ENCODE data around the gene PAPPA.

The PAPPA gene

GRCh38 chr9:116430849-116431248 is 277.3 kb downstream of the PAPPA start:
- DNase-seq = no peak

- no peak for DNase-seq
Measured at GRCh38 chr9:116432051-116432450, 278.5 kb downstream of the PAPPA start.

- no peak for DNase-seq
Measured at GRCh38 chr9:116434314-116434713, 280.7 kb downstream of the PAPPA start.

GRCh38 chr9:116435706-116436105 is 282.1 kb downstream of the PAPPA start:
- no peak for DNase-seq

GRCh38 chr9:116436121-116436520 is 282.5 kb downstream of the PAPPA start:
- DNase-seq = no peak

GRCh38 chr9:116437411-116438370 is 284.1 kb downstream of the PAPPA start:
- no peak for DNase-seq

GRCh38 chr9:116442528-116442927 is 288.9 kb downstream of the PAPPA start:
- DNase-seq = no peak

- peak; percentile 26 for DNase-seq
Measured at GRCh38 chr9:116447934-116448333, 294.3 kb downstream of the PAPPA start.

- DNase-seq = no peak
Measured at GRCh38 chr9:116448431-116448830, 294.8 kb downstream of the PAPPA start.

GRCh38 chr9:116449949-116450348 is 296.4 kb downstream of the PAPPA start:
- DNase-seq = no peak

- peak; percentile 47 for DNase-seq
Measured at GRCh38 chr9:116450378-116451139, 297.0 kb downstream of the PAPPA start.

- no peak for DNase-seq
Measured at GRCh38 chr9:116451500-116452115, 298.0 kb downstream of the PAPPA start.

Data from femur (tissue), 1 donor.